K562 (cell line): ENCODE measurements around the gene CFP. TPM values are rescaled to one million over a fixed set of nuclear protein-coding genes. Genes with fewer than 3 reads are reported as not detected.

Experiments used
- ATF3 ChIP-seq, 2 experiments: fragments of 450-650 bp in 1 of 2; sonication (generic) in 1 of 2; formaldehyde crosslinking in 1 of 2; IDR thresholded peaks in 1 of 2; conservative IDR thresholded peaks in 1 of 2; 2 replicates each; pipeline versions ENCODE4 v1.6.1 to v1.8.1; 2016 to 2023; ENCODE audit warnings: mild to moderate bottlenecking in 2 of 2, moderate library complexity in 2 of 2, inconsistent platforms in 1 of 2, missing genetic modification reagents in 1 of 2
- BACH1 ChIP-seq: fragments of 200-800 bp; sonication (Bioruptor generic); IDR thresholded peaks from 2 replicates; pipeline ENCODE4 v1.6.1; 2016; ENCODE audit warnings: missing genetic modification characterization, missing compliant biosample characterization
- EP400 ChIP-seq: fragments of 450-650 bp; IDR thresholded peaks from 2 replicates; pipeline ENCODE4 v1.6.1; 2017; ENCODE audit warnings: antibody characterized with exemption, mild to moderate bottlenecking, moderate library complexity
- FOXK1 ChIP-seq: sonication (generic); formaldehyde crosslinking; IDR thresholded peaks from 2 replicates; pipeline ENCODE4 v1.8.0; 2022; ENCODE audit warnings: missing genetic modification reagents, mild to moderate bottlenecking, borderline replicate concordance
- HDGF ChIP-seq: fragments of 450-650 bp; IDR thresholded peaks from 2 replicates; pipeline ENCODE4 v1.6.1; 2016
- KDM1A ChIP-seq, 2 experiments: fragments of 450-650 bp; IDR thresholded peaks; 2 replicates each; pipeline ENCODE4 v1.6.1; 2016; ENCODE audit warnings: mild to moderate bottlenecking in 2 of 2
- LEF1 ChIP-seq: fragments of 450-650 bp; IDR thresholded peaks from 2 replicates; pipeline ENCODE4 v1.6.1; 2016; ENCODE audit warnings: mild to moderate bottlenecking
- MAZ ChIP-seq, 2 experiments: fragments of 450-650 bp in 1 of 2; sonication (generic) in 1 of 2; formaldehyde crosslinking; IDR thresholded peaks in 1 of 2; conservative IDR thresholded peaks in 1 of 2; 2 replicates each; pipeline versions ENCODE4 v1.4.0 to v1.5.0; 2020; ENCODE audit warnings: mild to moderate bottlenecking in 1 of 2, missing genetic modification reagents in 1 of 2
- MXI1 ChIP-seq: IDR thresholded peaks from 2 replicates; pipeline ENCODE4 v1.6.1; 2011; ENCODE audit warnings: low read depth, mild to moderate bottlenecking, improper control_type of control experiment, low read length
- POLR3A ChIP-seq: IDR thresholded peaks from 2 replicates; pipeline ENCODE4 v1.6.1; 2011; ENCODE audit warnings: borderline replicate concordance, mild to moderate bottlenecking, moderate library complexity; ENCODE audit not compliant: insufficient read length, insufficient read depth; ENCODE audit errors: extremely low read depth
- SAP30 ChIP-seq: fragments of 200-600 bp; sonication (generic); IDR thresholded peaks from 2 replicates; pipeline ENCODE4 v1.6.1; 2012; ENCODE audit warnings: borderline replicate concordance, low read depth, mild to moderate bottlenecking, moderate library complexity, low read length, control low read depth, inconsistent platforms; ENCODE audit not compliant: insufficient read depth, poor library complexity, severe bottlenecking
- SIN3A ChIP-seq, 2 experiments: fragments of 150-350 bp in 1 of 2; IDR thresholded peaks; 2 replicates each; pipeline ENCODE4 v1.6.1; 2011 to 2016; ENCODE audit warnings: borderline replicate concordance in 2 of 2, low read depth in 2 of 2, low read length in 2 of 2, mild to moderate bottlenecking in 2 of 2, moderate library complexity in 2 of 2; ENCODE audit not compliant: control insufficient read depth in 1 of 2
- SRSF7 ChIP-seq: fragments of 200-400 bp; formaldehyde crosslinking; optimal IDR thresholded peaks from 2 replicates; pipeline ENCODE3; 2017; ENCODE audit warnings: mild to moderate bottlenecking, low read depth, low read length
- TCF7L2 ChIP-seq: fragments of 150-350 bp; IDR thresholded peaks from 2 replicates; pipeline ENCODE4 v1.6.1; 2016; ENCODE audit warnings: low read depth, mild to moderate bottlenecking, low read length, moderate library complexity
- ZBTB5 ChIP-seq: fragments of 450-650 bp; IDR thresholded peaks from 2 replicates; pipeline ENCODE4 v1.6.1; 2017; ENCODE audit warnings: antibody characterized with exemption
- ZHX1 ChIP-seq: fragments of 150-350 bp; conservative IDR thresholded peaks from 2 replicates; pipeline ENCODE4 v1.6.1; 2014; ENCODE audit warnings: low read length
- ZNF280A ChIP-seq: fragments of 450-650 bp; IDR thresholded peaks from 2 replicates; pipeline ENCODE4 v1.6.1; 2018; ENCODE audit warnings: mild to moderate bottlenecking, low read depth; ENCODE audit not compliant: partially characterized antibody
- ZNF696 ChIP-seq: fragments of 250-450 bp; sonication (Bioruptor Pico); conservative IDR thresholded peaks from 2 replicates; pipeline ENCODE4 v1.4.0; 2020; ENCODE audit warnings: mild to moderate bottlenecking, moderate library complexity
- ZNF764 ChIP-seq: fragments of 250-450 bp; sonication (Bioruptor Pico); IDR thresholded peaks from 2 replicates; pipeline ENCODE4 v1.4.0; 2020; ENCODE audit warnings: low read depth, mild to moderate bottlenecking, moderate library complexity
- polyA plus RNA-seq, 8 experiments: library from polyadenylated mRNA; depleted of rRNA in 4 of 8; stranded (reverse) in 5 of 8; unstranded in 3 of 8; fragments of >200 nt; fragmentation: Nextera tagmentation in 2 of 8; fragmentation: Illumina TruSeq in 1 of 8; extraction: Ambion mirVana in 2 of 8; extraction: Trizol in 1 of 8; gene quantifications; 2 replicates each; pipeline versions ENCODE4 v1.2.1 to v1.2.3, GENCODE V29; 2011 to 2014; ENCODE audit warnings: inconsistent platforms in 1 of 8, missing spikeins in 1 of 8
- total RNA-seq, 7 experiments: library from RNA; depleted of rRNA in 6 of 7; stranded (reverse); fragments of >200 nt in 6 of 7; fragmentation: Illumina TruSeq in 2 of 7; extraction: Trizol in 2 of 7; gene quantifications; 2 replicates each; pipeline versions ENCODE4 v1.2.1 to v1.2.3, GENCODE V29; 2011 to 2021; ENCODE audit warnings: low replicate concordance in 1 of 7

Gene CFP
- total and polyA plus RNA-seq, 9 of the 15 experiments (the other 6 are each of a cell fraction or from before 2014, with no cell fraction given): 0.18 to 2.0 (median 0.55) TPM

- no peak for TF ChIP-seq ZBTB5
- TF ChIP-seq FOXK1 (CRISPR knock-in tag): no peak
- peak; percentile 94 for TF ChIP-seq ATF3 (IDR thresholded peaks at IDR 0.05)
- peak; percentile 87 for TF ChIP-seq ATF3 (CRISPR knock-in tag; conservative IDR thresholded peaks at IDR 0.05)
- no peak for TF ChIP-seq TCF7L2
- TF ChIP-seq HDGF: no peak
- TF ChIP-seq EP400: peak; percentile 77
- TF ChIP-seq ZNF696 (CRISPR knock-in tag): no peak
- TF ChIP-seq KDM1A (IDR thresholded peaks at IDR 0.05): peak; percentile 11 to 56; a peak in 1 of 4 replicates
- no peak for TF ChIP-seq ZHX1
- no peak for TF ChIP-seq SRSF7
- no peak for TF ChIP-seq SAP30
- peak in 1 of 2 experiments; percentile 44; a peak in 1 of 4 replicates for TF ChIP-seq MAZ (CRISPR knock-in tag; conservative IDR thresholded peaks at IDR 0.05 in 1 of 2, IDR thresholded peaks at IDR 0.05 in 1 of 2)
- TF ChIP-seq ZNF764 (CRISPR knock-in tag): no peak
- peak; percentile 63 for TF ChIP-seq LEF1
- 0 out of 2 replicates have a peak, but pooled peaks have one; percentile 20 for TF ChIP-seq MXI1
- TF ChIP-seq SIN3A (IDR thresholded peaks at IDR 0.05; ENCODE audit: borderline replicate concordance in 2 of 2, control insufficient read depth in 1 of 2, low read depth in 2 of 2, low read length in 2 of 2): no peak
- no peak for TF ChIP-seq ZNF280A
- no peak for TF ChIP-seq POLR3A
- peak; percentile 50; the same call in 1 of the 2 replicates for TF ChIP-seq BACH1 (tag)
Observed at GRCh38 chrX:47662144-47662657, 32.5 kb upstream of the CFP start (continued).
